Prostate gland (tissue), 2 donors: ENCODE measurements around the gene CEACAM16. TPM values are rescaled to one million over a fixed set of nuclear protein-coding genes. Genes with fewer than 3 reads are reported as not detected.

Source experiments
- DNase-seq: peaks from one replicate; pipeline ENCODE4 v3.0.0-alpha.2; 2019; ENCODE audit warnings: low spot score
- H3K27ac ChIP-seq, 2 donors: fragments of 200-600 bp; sonication (generic); 2 replicates each; pipeline ENCODE4 v1.5.1; 2017 to 2019
- H3K27me3 ChIP-seq: fragments of 200-600 bp; sonication (generic); replicated peaks from 2 replicates; pipeline ENCODE4 v1.5.1; 2019; ENCODE audit not compliant: insufficient read depth
- H3K36me3 ChIP-seq, 2 donors: fragments of 200-600 bp; sonication (generic); 1 replicate in 1 of 2; 2 replicates in 1 of 2; pipeline versions ENCODE4 v1.5.1 to v1.8.1; 2017 to 2019
- H3K4me1 ChIP-seq: fragments of 200-600 bp; sonication (generic); replicated peaks from 2 replicates; pipeline ENCODE4 v1.5.1; 2019
- H3K4me3 ChIP-seq, 2 donors: fragments of 200-600 bp; sonication (generic); 2 replicates each; pipeline ENCODE4 v1.5.1; 2017 to 2019
- H3K9me3 ChIP-seq: fragments of 200-600 bp; sonication (generic); 2 replicates; pipeline ENCODE4 v1.5.1; 2017
- POLR2A ChIP-seq: fragments of 450-650 bp; IDR thresholded peaks from one replicate; pipeline ENCODE4 v1.6.1; 2016; ENCODE audit warnings: antibody characterized with exemption, mild to moderate bottlenecking
- POLR2AphosphoS5 ChIP-seq: sonication (generic); formaldehyde crosslinking; IDR thresholded peaks from one replicate; pipeline ENCODE4 v1.6.1; 2017; ENCODE audit warnings: antibody characterized with exemption
- WGBS: methylation state at CpG from one replicate; pipeline ENCODE4 v1.1.5; 2018; 5-methylcytosine and 5-hydroxymethylcytosine counted together
- intact Hi-C: fragments of 100-400 bp; cut with DNase I; formaldehyde crosslinking; loops from one replicate; pipeline ENCODE4 v1.14.2; 2022
- total RNA-seq, 2 donors: library from RNA; depleted of rRNA; stranded (reverse); fragments of >200 nt; gene quantifications; one replicate each; pipeline ENCODE4 v1.1.0, GENCODE V29; 2016
- TF ChIP-seq, protein P1 (sequence below), 4 experiments: fragments of 200-600 bp in 2 of 4; fragments of 450-650 bp in 2 of 4; sonication (generic) in 2 of 4; IDR thresholded peaks; 1 replicate in 3 of 4; 2 replicates in 1 of 4; pipeline ENCODE4 v1.5.1; 2016 to 2019; ENCODE audit warnings: antibody characterized with exemption in 4 of 4, mild to moderate bottlenecking in 2 of 4, moderate library complexity in 2 of 4

The CEACAM16 gene
- total RNA-seq, 2 donors from 2014 or later = not detected

GRCh38 chr19:44686896-44687295 lies 12.1 kb upstream of the CEACAM16 start:
- H3K4me3 ChIP-seq = no peak overlapping the region
- H3K36me3 ChIP-seq = no peaks in the 10 kb centered on the region
- 74% methylated on average over 4 of the region's 4 CpGs for WGBS
- DNase-seq = no peak
- intact Hi-C loops = no loop called here
- no peak for TF ChIP-seq POLR2A
- TF ChIP-seq, protein P1, sequence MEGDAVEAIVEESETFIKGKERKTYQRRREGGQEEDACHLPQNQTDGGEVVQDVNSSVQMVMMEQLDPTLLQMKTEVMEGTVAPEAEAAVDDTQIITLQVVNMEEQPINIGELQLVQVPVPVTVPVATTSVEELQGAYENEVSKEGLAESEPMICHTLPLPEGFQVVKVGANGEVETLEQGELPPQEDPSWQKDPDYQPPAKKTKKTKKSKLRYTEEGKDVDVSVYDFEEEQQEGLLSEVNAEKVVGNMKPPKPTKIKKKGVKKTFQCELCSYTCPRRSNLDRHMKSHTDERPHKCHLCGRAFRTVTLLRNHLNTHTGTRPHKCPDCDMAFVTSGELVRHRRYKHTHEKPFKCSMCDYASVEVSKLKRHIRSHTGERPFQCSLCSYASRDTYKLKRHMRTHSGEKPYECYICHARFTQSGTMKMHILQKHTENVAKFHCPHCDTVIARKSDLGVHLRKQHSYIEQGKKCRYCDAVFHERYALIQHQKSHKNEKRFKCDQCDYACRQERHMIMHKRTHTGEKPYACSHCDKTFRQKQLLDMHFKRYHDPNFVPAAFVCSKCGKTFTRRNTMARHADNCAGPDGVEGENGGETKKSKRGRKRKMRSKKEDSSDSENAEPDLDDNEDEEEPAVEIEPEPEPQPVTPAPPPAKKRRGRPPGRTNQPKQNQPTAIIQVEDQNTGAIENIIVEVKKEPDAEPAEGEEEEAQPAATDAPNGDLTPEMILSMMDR (IDR thresholded peaks at IDR 0.05) = no peak
- no peak for TF ChIP-seq POLR2AphosphoS5
- no peaks in the 10 kb centered on the region for H3K4me1 ChIP-seq
- H3K27ac ChIP-seq = no peak overlapping the region
- no peaks in the 10 kb centered on the region for H3K9me3 ChIP-seq
- H3K27me3 ChIP-seq = no peaks in the 10 kb centered on the region

- intact Hi-C loops = no loop called here
- no peak for DNase-seq
- Histone ChIP-seq H3K27ac (no peak overlapping the region), H3K36me3 (no peaks in the 10 kb centered on the region), H3K27me3 (no peaks in the 10 kb centered on the region), H3K9me3 (no peaks in the 10 kb centered on the region), H3K4me1 (no peaks in the 10 kb centered on the region), H3K4me3 (no peak overlapping the region)
- WGBS = 96% methylated on average over 7 of the region's 7 CpGs
- TF ChIP-seq, protein P1 (IDR thresholded peaks at IDR 0.05) = no peak
- TF ChIP-seq POLR2AphosphoS5 = no peak
- no peak for TF ChIP-seq POLR2A
Observed at GRCh38 chr19:44687888-44688287, 11.1 kb upstream of the CEACAM16 start.

GRCh38 chr19:44689290-44690130 lies 9.4 kb upstream of the CEACAM16 start:
- intact Hi-C loops = no loop called here
- TF ChIP-seq POLR2A = no peak
- TF ChIP-seq, protein P1 (IDR thresholded peaks at IDR 0.05) = peak; percentile 82 to 94 (median 90)
- no peak overlapping the region for H3K27ac ChIP-seq
- DNase-seq = peak; percentile 63
- no peaks in the 10 kb centered on the region for H3K4me1 ChIP-seq
- no peaks in the 10 kb centered on the region for H3K9me3 ChIP-seq
- WGBS = 39% methylated on average over 11 of the region's 11 CpGs
- H3K4me3 ChIP-seq = no peak overlapping the region
- H3K27me3 ChIP-seq = no peaks in the 10 kb centered on the region
- no peaks in the 10 kb centered on the region for H3K36me3 ChIP-seq

DNA sequence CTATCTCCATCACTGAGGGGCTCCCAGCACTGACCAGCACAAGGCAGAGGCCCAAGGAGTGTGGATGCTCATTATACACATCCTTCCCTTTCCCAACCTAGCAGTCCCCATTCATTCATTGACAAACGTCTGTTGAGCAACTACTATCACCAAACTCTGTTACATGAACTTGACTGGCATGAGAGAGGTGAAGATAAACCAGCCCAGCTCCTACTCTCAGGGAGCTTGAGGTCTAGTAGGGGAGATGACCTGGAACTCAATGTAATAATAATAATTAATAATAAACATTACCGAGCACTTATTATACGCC lies 8.9 kb upstream of the CEACAM16 start:
- H3K4me1 ChIP-seq = no peaks in the 10 kb centered on the region
- intact Hi-C loops = no loop called here
- no peak overlapping the region for H3K27ac ChIP-seq
- DNase-seq = no peak
- TF ChIP-seq, protein P1 (IDR thresholded peaks at IDR 0.05) = no peak
- no peak for TF ChIP-seq POLR2A
- no peak for TF ChIP-seq POLR2AphosphoS5
- H3K27me3 ChIP-seq = no peaks in the 10 kb centered on the region
- H3K9me3 ChIP-seq = no peaks in the 10 kb centered on the region
- WGBS = 81% methylated on average over 3 of the region's 3 CpGs
- H3K36me3 ChIP-seq = no peaks in the 10 kb centered on the region
- no peak overlapping the region for H3K4me3 ChIP-seq

GRCh38 chr19:44692379-44692721 lies 6.6 kb upstream of the CEACAM16 start:
- 65% methylated on average over 5 of the region's 5 CpGs for whole genome bisulfite sequencing
- no peak overlapping the region for H3K4me3 ChIP-seq
- TF ChIP-seq, protein P1 (IDR thresholded peaks at IDR 0.05) = no peak
- TF ChIP-seq POLR2AphosphoS5 (no peak), POLR2A (no peak)
- H3K36me3 ChIP-seq = no peaks in the 10 kb centered on the region
- DNase-seq = no peak
- H3K4me1 ChIP-seq = no peaks in the 10 kb centered on the region
- no peaks in the 10 kb centered on the region for H3K27me3 ChIP-seq
- intact Hi-C loops = no loop called here
- no peaks in the 10 kb centered on the region for H3K9me3 ChIP-seq
- H3K27ac ChIP-seq = no peak overlapping the region
